Neuronal stem cell (in vitro differentiated cells): ENCODE measurements around the gene FARS2.

Source experiments
- DNase-seq: peaks from one replicate; pipeline ENCODE4 v3.0.0-alpha.2; 2013; ENCODE audit warnings: low spot score
- H2AFZ ChIP-seq: one replicate; pipeline ENCODE4 v1.6.1; 2013; ENCODE audit warnings: mild to moderate bottlenecking, low read length, inconsistent platforms
- H2AK5ac ChIP-seq: 2 replicates; pipeline ENCODE4 v1.6.1; 2013; ENCODE audit warnings: low read depth, mild to moderate bottlenecking, inconsistent platforms, low read length, moderate library complexity, mixed read lengths
- H2BK120ac ChIP-seq: 2 replicates; pipeline ENCODE4 v1.6.1; 2013; ENCODE audit warnings: low read depth, mild to moderate bottlenecking, inconsistent platforms, low read length, moderate library complexity, mixed read lengths
- H2BK12ac ChIP-seq: one replicate; pipeline ENCODE4 v1.6.1; 2013; ENCODE audit warnings: low read length, inconsistent platforms
- H2BK15ac ChIP-seq: 2 replicates; pipeline ENCODE4 v1.6.1; 2013; ENCODE audit warnings: mild to moderate bottlenecking, low read length, inconsistent platforms, mixed read lengths
- H2BK5ac ChIP-seq: one replicate; pipeline ENCODE4 v1.6.1; 2013; ENCODE audit warnings: inconsistent platforms, mild to moderate bottlenecking, low read length, moderate library complexity
- H3K14ac ChIP-seq: one replicate; pipeline ENCODE4 v1.6.1; 2013; ENCODE audit warnings: low read length, inconsistent platforms
- H3K18ac ChIP-seq: 2 replicates; pipeline ENCODE4 v1.6.1; 2013; ENCODE audit warnings: low read length, inconsistent platforms
- H3K23ac ChIP-seq: 2 replicates; pipeline ENCODE4 v1.6.1; 2013; ENCODE audit warnings: low read depth, mild to moderate bottlenecking, mixed read lengths, low read length, inconsistent platforms; ENCODE audit not compliant: poor library complexity
- H3K27ac ChIP-seq: replicated peaks from 3 replicates; pipeline ENCODE4 v1.5.1; 2013; ENCODE audit warnings: low read length, inconsistent platforms
- H3K27me3 ChIP-seq, 3 experiments: 2 replicates each; pipeline ENCODE4 v1.6.1; 2013; ENCODE audit warnings: low read length in 3 of 3, mild to moderate bottlenecking in 2 of 3, inconsistent platforms in 1 of 3, low read depth in 1 of 3, mixed read lengths in 1 of 3, moderate library complexity in 1 of 3; ENCODE audit not compliant: control insufficient read depth in 3 of 3, insufficient read depth in 3 of 3
- H3K36me3 ChIP-seq, 2 donors: replicated peaks in 1 of 2; 2 replicates each; pipeline ENCODE4 v1.6.1; 2013; ENCODE audit warnings: low read length in 2 of 2; ENCODE audit not compliant: control insufficient read depth in 2 of 2, insufficient read depth in 2 of 2
- H3K4ac ChIP-seq: 2 replicates; pipeline ENCODE4 v1.6.1; 2013; ENCODE audit warnings: inconsistent platforms, mild to moderate bottlenecking, low read length, moderate library complexity
- H3K4me1 ChIP-seq, 2 donors: 1 replicate in 1 of 2; 2 replicates in 1 of 2; pipeline ENCODE4 v1.6.1; 2013; ENCODE audit warnings: low read length in 2 of 2, low read depth in 1 of 2; ENCODE audit not compliant: control insufficient read depth in 2 of 2, insufficient read depth in 1 of 2
- H3K4me2 ChIP-seq: one replicate; pipeline ENCODE4 v1.6.1; 2013; ENCODE audit warnings: mild to moderate bottlenecking, low read length, inconsistent platforms; ENCODE audit not compliant: insufficient read depth, poor library complexity, severe bottlenecking
- H3K4me3 ChIP-seq, 2 donors: 2 replicates each; pipeline ENCODE4 v1.5.1; 2013; ENCODE audit warnings: low read length in 2 of 2, mild to moderate bottlenecking in 2 of 2, inconsistent platforms in 1 of 2, moderate library complexity in 1 of 2
- H3K79me1 ChIP-seq: one replicate; pipeline ENCODE4 v1.6.1; 2013; ENCODE audit warnings: low read depth, mild to moderate bottlenecking, inconsistent platforms, low read length, moderate library complexity
- H3K9ac ChIP-seq: one replicate; pipeline ENCODE4 v1.6.1; 2013; ENCODE audit warnings: mild to moderate bottlenecking, low read depth, low read length, inconsistent platforms; ENCODE audit not compliant: poor library complexity
- H3K9me3 ChIP-seq, 2 donors: replicated peaks in 1 of 2; 2 replicates each; pipeline versions ENCODE3 to v1.6.1; 2013; ENCODE audit warnings: low read length in 2 of 2, mild to moderate bottlenecking in 2 of 2, inconsistent platforms in 1 of 2, low read depth in 1 of 2, mixed read lengths in 1 of 2, moderate library complexity in 1 of 2; ENCODE audit not compliant: control insufficient read depth in 2 of 2, insufficient read depth in 1 of 2
- H4K8ac ChIP-seq: one replicate; pipeline ENCODE4 v1.6.1; 2013; ENCODE audit warnings: low read depth, mild to moderate bottlenecking, inconsistent platforms, low read length, moderate library complexity
- H4K91ac ChIP-seq: one replicate; pipeline ENCODE4 v1.6.1; 2013; ENCODE audit warnings: low read length, low read depth, mild to moderate bottlenecking, inconsistent platforms; ENCODE audit not compliant: poor library complexity
- WGBS, 2 donors: extraction: QIAGEN DNeasy Blood & Tissue Kit; methylation state at CpG; one replicate each; pipeline ENCODE4 v1.1.7; 2013; ENCODE audit warnings: missing lambda C conversion rate in 2 of 2, mixed read lengths in 1 of 2; ENCODE audit not compliant: insufficient read length in 2 of 2, insufficient replicate concordance in 1 of 2; ENCODE audit errors: extremely low coverage in 2 of 2; 5-methylcytosine and 5-hydroxymethylcytosine counted together

Gene FARS2

GRCh38 chr6:5553767-5554166 lies 292.5 kb downstream of the FARS2 start:
- Histone ChIP-seq H3K36me3 (no peaks in the 10 kb centered on the region), H4K91ac (no peak overlapping the region), H2BK5ac (no peak overlapping the region), H3K79me1 (no peaks in the 10 kb centered on the region), H3K27me3 (no peaks in the 10 kb centered on the region), H3K9ac (no peak overlapping the region), H2BK12ac (no peak overlapping the region), H3K4me1 (peaks cover 4 to 10% of the 10 kb centered on the region in 2 donors), H3K27ac (no peak overlapping the region), H2AK5ac (no peak overlapping the region), H2AFZ (no peak overlapping the region), H2BK15ac (no peak overlapping the region), H3K18ac (no peak overlapping the region), H3K9me3 (peaks cover 3 to 15% of the 10 kb centered on the region in 2 donors), H3K4me2 (no peak overlapping the region), H3K4ac (no peak overlapping the region), H4K8ac (no peak overlapping the region), H2BK120ac (no peak overlapping the region), H3K23ac (no peak overlapping the region), H3K14ac (no peak overlapping the region), H3K4me3 (no peak overlapping the region)
- no peak for DNase-seq
- WGBS, 2 donors: no CpG with 5 or more reads among the region's 4 CpGs

- Histone ChIP-seq H4K91ac (no peak overlapping the region), H2BK5ac (no peak overlapping the region), H2AK5ac (no peak overlapping the region), H4K8ac (no peak overlapping the region), H3K18ac (no peak overlapping the region), H2BK15ac (no peak overlapping the region), H3K4me3 (no peak overlapping the region), H3K79me1 (no peaks in the 10 kb centered on the region), H3K4me2 (no peak overlapping the region), H3K36me3 (no peaks in the 10 kb centered on the region), H3K14ac (no peak overlapping the region), H3K9me3 (peaks cover 3 to 15% of the 10 kb centered on the region in 2 donors), H3K4ac (no peak overlapping the region), H3K9ac (no peak overlapping the region), H3K23ac (no peak overlapping the region), H3K27ac (no peak overlapping the region), H2BK120ac (no peak overlapping the region), H2AFZ (no peak overlapping the region), H3K27me3 (no peaks in the 10 kb centered on the region), H2BK12ac (no peak overlapping the region), H3K4me1 (peaks cover 4 to 10% of the 10 kb centered on the region in 2 donors)
- no CpG with 5 or more reads among the region's 1 CpG for WGBS, 2 donors
- DNase-seq: no peak
Observed at GRCh38 chr6:5554226-5554625, 292.9 kb downstream of the FARS2 start.

- Histone ChIP-seq H3K79me1 (no peaks in the 10 kb centered on the region), H3K4me3 (no peak overlapping the region), H3K14ac (no peak overlapping the region), H4K8ac (no peak overlapping the region), H3K9me3 (peaks cover 0 to 6% of the 10 kb centered on the region in 2 donors), H3K27me3 (no peaks in the 10 kb centered on the region), H2AK5ac (no peak overlapping the region), H3K4me2 (no peak overlapping the region), H2BK12ac (no peak overlapping the region), H3K4me1 (peaks cover 4 to 10% of the 10 kb centered on the region in 2 donors), H2BK15ac (no peak overlapping the region), H2AFZ (no peak overlapping the region), H2BK5ac (no peak overlapping the region), H3K27ac (no peak overlapping the region), H3K23ac (no peak overlapping the region), H3K18ac (no peak overlapping the region), H3K36me3 (no peaks in the 10 kb centered on the region), H2BK120ac (no peak overlapping the region), H4K91ac (no peak overlapping the region), H3K4ac (no peak overlapping the region), H3K9ac (no peak overlapping the region)
- no CpG with 5 or more reads among the region's 7 CpGs for WGBS, 2 donors
- no peak for DNase-seq
Observed at GRCh38 chr6:5556011-5556410, 294.7 kb downstream of the FARS2 start.

GRCh38 chr6:5557506-5557905 lies 296.2 kb downstream of the FARS2 start:
- Histone ChIP-seq H2BK15ac (no peak overlapping the region), H3K4me3 (no peak overlapping the region), H3K4ac (no peak overlapping the region), H4K91ac (no peak overlapping the region), H3K27me3 (no peaks in the 10 kb centered on the region), H3K36me3 (no peaks in the 10 kb centered on the region), H4K8ac (no peak overlapping the region), H3K79me1 (no peaks in the 10 kb centered on the region), H3K18ac (no peak overlapping the region), H3K23ac (no peak overlapping the region), H3K27ac (no peak overlapping the region), H2BK12ac (no peak overlapping the region), H2AFZ (no peak overlapping the region), H3K4me2 (no peak overlapping the region), H3K14ac (no peak overlapping the region), H3K9me3 (no peaks in the 10 kb centered on the region), H2BK5ac (no peak overlapping the region), H2BK120ac (no peak overlapping the region), H2AK5ac (no peak overlapping the region), H3K9ac (no peak overlapping the region), H3K4me1 (peaks cover 4 to 10% of the 10 kb centered on the region in 2 donors)
- no CpG with 5 or more reads among the region's 5 CpGs for WGBS, 2 donors
- no peak for DNase-seq
